Measurements from ENCODE around the gene STON2.

Gene STON2, protein sequence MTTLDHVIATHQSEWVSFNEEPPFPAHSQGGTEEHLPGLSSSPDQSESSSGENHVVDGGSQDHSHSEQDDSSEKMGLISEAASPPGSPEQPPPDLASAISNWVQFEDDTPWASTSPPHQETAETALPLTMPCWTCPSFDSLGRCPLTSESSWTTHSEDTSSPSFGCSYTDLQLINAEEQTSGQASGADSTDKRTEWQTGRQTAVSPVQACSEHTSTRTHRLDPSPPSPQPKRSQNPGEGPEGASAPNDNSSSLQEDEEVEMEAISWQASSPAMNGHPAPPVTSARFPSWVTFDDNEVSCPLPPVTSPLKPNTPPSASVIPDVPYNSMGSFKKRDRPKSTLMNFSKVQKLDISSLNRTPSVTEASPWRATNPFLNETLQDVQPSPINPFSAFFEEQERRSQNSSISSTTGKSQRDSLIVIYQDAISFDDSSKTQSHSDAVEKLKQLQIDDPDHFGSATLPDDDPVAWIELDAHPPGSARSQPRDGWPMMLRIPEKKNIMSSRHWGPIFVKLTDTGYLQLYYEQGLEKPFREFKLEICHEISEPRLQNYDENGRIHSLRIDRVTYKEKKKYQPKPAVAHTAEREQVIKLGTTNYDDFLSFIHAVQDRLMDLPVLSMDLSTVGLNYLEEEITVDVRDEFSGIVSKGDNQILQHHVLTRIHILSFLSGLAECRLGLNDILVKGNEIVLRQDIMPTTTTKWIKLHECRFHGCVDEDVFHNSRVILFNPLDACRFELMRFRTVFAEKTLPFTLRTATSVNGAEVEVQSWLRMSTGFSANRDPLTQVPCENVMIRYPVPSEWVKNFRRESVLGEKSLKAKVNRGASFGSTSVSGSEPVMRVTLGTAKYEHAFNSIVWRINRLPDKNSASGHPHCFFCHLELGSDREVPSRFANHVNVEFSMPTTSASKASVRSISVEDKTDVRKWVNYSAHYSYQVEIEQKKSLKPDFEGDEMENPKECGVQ

GRCh38 chr14:81400202-81400678 is at the start of gene STON2:
STON2 (minus strand) TSS chr14:81400324; CDS start chr14:81398382, 1,942 bp downstream.
- no peak for DNase-seq (ENCODE audit: insufficient read length, low spot score)
- no peak for TF ChIP-seq CTCF (IDR thresholded peaks at IDR 0.05; ENCODE audit: insufficient read depth, missing control alignments)
- FAIRE-seq = no peak

GRCh38 chr14:81449576-81449975 is 49.5 kb upstream of the STON2 start:
- FAIRE-seq = no peak
- TF ChIP-seq CTCF (IDR thresholded peaks at IDR 0.05; ENCODE audit: insufficient read depth, missing control alignments) = no peak
- no peak for DNase-seq (ENCODE audit: insufficient read length, low spot score)

DNA sequence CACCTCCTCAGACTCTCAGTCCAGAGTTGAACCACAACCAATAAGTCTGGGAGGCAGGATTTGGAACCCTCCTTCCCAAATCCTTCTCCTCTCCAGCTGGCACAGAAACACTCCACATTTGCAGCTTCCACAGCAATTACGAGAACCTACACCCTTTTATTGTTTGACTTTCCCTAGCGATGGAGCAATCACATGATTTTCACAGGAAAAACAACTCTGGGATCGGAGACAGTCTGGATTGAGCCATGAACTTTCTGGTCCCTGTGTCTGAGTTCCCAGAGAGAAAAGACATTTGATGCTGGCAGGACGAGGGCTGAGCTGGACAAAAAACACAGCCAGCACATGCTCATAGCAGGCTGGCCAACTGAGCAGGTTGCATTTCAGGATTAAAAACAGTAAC is 49.0 kb upstream of the STON2 start:
- FAIRE-seq (no peak), DNase-seq (ENCODE audit: insufficient read length, low spot score) (no peak)
- no peak for TF ChIP-seq CTCF (IDR thresholded peaks at IDR 0.05; ENCODE audit: insufficient read depth, missing control alignments)

- DNase-seq (ENCODE audit: insufficient read length, low spot score) (no peak), FAIRE-seq (no peak)
Measured at GRCh38 chr14:81447021-81447764, 47.1 kb upstream of the STON2 start.

DNA sequence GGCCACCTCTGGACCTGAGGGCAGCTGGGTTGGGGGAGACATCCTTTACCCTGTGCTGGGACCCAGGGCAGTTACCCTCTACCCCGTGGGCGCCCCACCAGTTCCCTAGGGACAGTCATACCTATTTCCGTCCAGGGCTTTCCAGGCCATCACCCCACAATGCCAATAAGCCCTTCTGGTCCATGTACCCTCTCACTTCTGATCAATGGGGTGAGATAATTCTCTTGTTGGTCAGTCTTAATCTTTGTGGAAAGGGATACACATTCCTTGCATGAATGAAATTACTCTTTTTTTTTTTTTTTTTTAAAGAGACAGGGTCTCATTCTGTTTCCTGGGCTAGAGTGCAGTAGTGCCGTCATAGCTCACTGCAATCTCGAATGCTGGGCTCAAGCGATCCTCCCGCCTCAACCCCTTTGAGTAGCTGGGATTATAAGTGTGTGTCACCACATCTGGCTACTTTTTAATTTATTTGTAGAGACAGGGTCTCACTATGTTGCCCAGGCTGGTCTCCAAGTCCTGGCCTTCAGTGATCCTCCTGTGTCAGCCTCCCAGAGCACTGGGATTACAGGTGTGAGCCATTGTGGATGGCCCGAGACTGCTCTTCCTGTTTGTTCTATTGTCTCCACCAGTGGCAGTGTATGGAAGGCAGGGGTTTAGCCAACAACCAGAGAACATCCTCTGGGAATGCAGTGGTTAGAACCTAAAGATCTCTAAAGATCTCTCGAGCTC is 46.3 kb upstream of the STON2 start:
- DNase-seq (ENCODE audit: insufficient read length, low spot score) (no peak), FAIRE-seq (no peak)
- TF ChIP-seq CTCF (IDR thresholded peaks at IDR 0.05; ENCODE audit: insufficient read depth, missing control alignments) = no peak

More at GRCh38 chr14:81447021-81447764, 47.1 kb upstream of the STON2 start:
- TF ChIP-seq CTCF (IDR thresholded peaks at IDR 0.05; ENCODE audit: insufficient read depth, missing control alignments) = no peak

DNA sequence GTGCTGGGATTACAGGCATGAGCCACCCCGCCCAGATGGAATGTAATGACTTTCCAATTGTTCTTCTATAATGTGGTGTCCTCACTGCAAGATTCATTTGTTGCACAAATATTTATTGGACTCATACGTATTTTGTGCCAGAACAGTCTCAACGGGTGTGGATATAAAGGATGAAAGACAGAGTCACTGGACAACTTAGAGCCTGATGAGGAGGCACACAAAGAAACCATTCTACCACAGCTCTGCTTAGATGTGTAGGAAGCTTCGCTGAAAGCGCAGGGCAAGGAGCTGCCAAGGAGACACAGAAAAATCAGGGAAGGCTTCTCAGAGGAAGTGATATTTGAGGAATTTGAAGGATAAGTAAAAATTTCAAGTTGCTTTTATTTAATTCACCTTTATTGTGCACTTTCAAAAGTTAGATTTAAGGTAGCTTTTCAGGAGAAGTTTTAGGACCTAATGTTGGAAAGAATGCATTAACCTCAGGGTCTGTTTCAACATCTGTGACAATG is 41.6 kb upstream of the STON2 start:
- TF ChIP-seq CTCF (IDR thresholded peaks at IDR 0.05; ENCODE audit: insufficient read depth, missing control alignments) = no peak
- FAIRE-seq (no peak), DNase-seq (ENCODE audit: insufficient read length, low spot score) (no peak)

All from D721Med (cell line).